Keratinocyte (primary cell): ENCODE measurements around the gene SNU13. TPM values are rescaled to one million over a fixed set of nuclear protein-coding genes. Genes with fewer than 3 reads are reported as not detected.

Experiments used
- DNase-seq: peaks from one replicate; pipeline ENCODE4 v3.0.0-alpha.2; 2011; ENCODE audit warnings: low read depth, missing footprints, low spot score
- FAIRE-seq: peaks from 2 replicates; lab custom pipeline; 2011; peaks lifted over from hg19 to GRCh38; lab: Jason Lieb, UNC
- H2AFZ ChIP-seq: 2 replicates; pipeline ENCODE4 v1.6.0; 2012; ENCODE audit warnings: low read length, control low read depth, inconsistent platforms; ENCODE audit not compliant: control insufficient read depth
- H3K27ac ChIP-seq: 2 replicates; pipeline ENCODE4 v1.5.1; 2011; ENCODE audit warnings: low read length; ENCODE audit not compliant: control insufficient read depth, insufficient read depth
- H3K27me3 ChIP-seq: 3 replicates; pipeline ENCODE4 v1.6.0; 2011; ENCODE audit warnings: low read length; ENCODE audit not compliant: control insufficient read depth, insufficient read depth; ENCODE audit errors: extremely low read depth
- H3K36me3 ChIP-seq, 2 experiments: 2 replicates in 1 of 2; 3 replicates in 1 of 2; pipeline ENCODE4 v1.5.1; 2011; ENCODE audit warnings: low read length in 2 of 2, mild to moderate bottlenecking in 1 of 2; ENCODE audit not compliant: control insufficient read depth in 2 of 2, insufficient read depth in 2 of 2; ENCODE audit errors: extremely low read depth in 1 of 2
- H3K4me1 ChIP-seq: 3 replicates; pipeline ENCODE4 v1.5.1; 2011; ENCODE audit warnings: low read length; ENCODE audit not compliant: control insufficient read depth, insufficient read depth; ENCODE audit errors: extremely low read depth
- H3K4me2 ChIP-seq: 3 replicates; pipeline ENCODE4 v1.6.0; 2011; ENCODE audit warnings: low read depth, low read length; ENCODE audit not compliant: control insufficient read depth, insufficient read depth; ENCODE audit errors: extremely low read depth
- H3K4me3 ChIP-seq, 3 experiments: fragments of 200-600 bp in 1 of 3; sonication (generic) in 1 of 3; 2 replicates in 2 of 3; 3 replicates in 1 of 3; pipeline ENCODE4 v1.5.1; 2011 to 2016; ENCODE audit warnings: low read length in 3 of 3, mild to moderate bottlenecking in 3 of 3, control low read depth in 2 of 3, inconsistent platforms in 1 of 3, low read depth in 1 of 3, mixed read lengths in 1 of 3, mixed run types in 1 of 3, moderate library complexity in 1 of 3; ENCODE audit not compliant: control insufficient read depth in 2 of 3, insufficient read depth in 2 of 3; ENCODE audit errors: extremely low read depth in 1 of 3
- H3K79me2 ChIP-seq: 2 replicates; pipeline ENCODE4 v1.6.0; 2012; ENCODE audit warnings: low read length; ENCODE audit not compliant: control insufficient read depth, insufficient read depth
- H3K9ac ChIP-seq: 3 replicates; pipeline ENCODE4 v1.6.0; 2011; ENCODE audit warnings: low read length; ENCODE audit not compliant: control insufficient read depth, insufficient read depth; ENCODE audit errors: extremely low read depth
- H3K9me1 ChIP-seq: 3 replicates; pipeline ENCODE4 v1.6.0; 2011; ENCODE audit warnings: low read length; ENCODE audit not compliant: control insufficient read depth, insufficient read depth; ENCODE audit errors: extremely low read depth
- H3K9me3 ChIP-seq: 2 replicates; pipeline ENCODE4 v1.5.1; 2012; ENCODE audit warnings: low read depth, low read length; ENCODE audit not compliant: control insufficient read depth
- H4K20me1 ChIP-seq: 3 replicates; pipeline ENCODE4 v1.6.0; 2011; ENCODE audit warnings: low read length; ENCODE audit not compliant: control insufficient read depth, insufficient read depth; ENCODE audit errors: extremely low read depth
- EZH2 ChIP-seq: IDR thresholded peaks from one replicate; pipeline ENCODE4 v1.6.1; 2012; ENCODE audit warnings: inconsistent platforms, mild to moderate bottlenecking, low read length, moderate library complexity
- dilution Hi-C: fragments of 300-500 bp; cut with MboI; formaldehyde crosslinking; loops from one replicate; pipeline ENCODE4 v1.7.0; 2020; ENCODE audit warnings: low sequenced_read_pairs; ENCODE audit not compliant: extremely low pct_ligation_motif_present
- polyA plus RNA-seq, 5 experiments: library from polyadenylated mRNA; depleted of rRNA in 3 of 5; stranded (reverse) in 3 of 5; stranded (forward) in 1 of 5; unstranded in 1 of 5; fragments of >200 nt; gene quantifications; 1 replicate in 1 of 5; 2 replicates in 3 of 5; 3 replicates in 1 of 5; pipeline versions ENCODE4 v1.2.1 to v1.2.3, GENCODE V29; 2011 to 2012; ENCODE audit warnings: missing spikeins in 2 of 5, low read depth in 1 of 5, low replicate concordance in 1 of 5
- TF ChIP-seq, protein P1 (sequence below), 3 experiments: IDR thresholded peaks in 1 of 3; conservative IDR thresholded peaks in 1 of 3; optimal IDR thresholded peaks in 1 of 3; 2 replicates in 2 of 3; 3 replicates in 1 of 3; pipeline versions ENCODE3 to v1.5.1; 2011; ENCODE audit warnings: low read length in 3 of 3, mild to moderate bottlenecking in 3 of 3, moderate library complexity in 2 of 3, control low read depth in 1 of 3, inconsistent platforms in 1 of 3; ENCODE audit not compliant: insufficient read depth in 2 of 3; ENCODE audit errors: extremely low read depth in 1 of 3

The SNU13 gene
- polyA plus RNA-seq, 1 donor (not counting 4 experiments of a cell fraction or from before 2014, with no cell fraction given): 230 TPM

DNA sequence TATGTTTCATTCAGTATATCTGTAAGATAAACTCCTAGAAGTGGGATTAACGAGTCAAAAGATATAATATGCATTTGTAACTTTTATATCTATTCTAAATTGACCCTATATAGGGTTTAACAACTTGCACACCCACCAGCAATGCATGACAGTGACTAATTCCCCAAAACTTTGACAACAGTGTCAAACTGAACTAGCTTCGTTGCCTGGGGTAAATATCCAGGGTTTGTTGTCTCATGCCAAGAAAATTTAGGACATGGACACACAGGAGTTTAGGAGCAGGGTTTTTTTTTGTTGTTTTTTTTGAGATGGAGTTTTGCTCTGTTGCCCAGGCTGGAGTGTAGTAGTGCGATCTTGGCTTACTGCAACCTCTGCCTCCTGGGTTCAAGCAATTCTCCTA, 5.1 kb downstream of the SNU13 start:
- Histone ChIP-seq H3K4me2 (peak overlapping the region; percentile 10), H3K4me1 (peaks cover 16% of the 10 kb centered on the region), H3K9me1 (no peaks in the 10 kb centered on the region), H3K9me3 (no peaks in the 10 kb centered on the region), H3K27me3 (no peaks in the 10 kb centered on the region), H3K36me3 (peaks cover 7 to 9% of the 10 kb centered on the region in 2 experiments), H2AFZ (no peak overlapping the region), H3K9ac (no peak overlapping the region), H3K79me2 (peaks cover 91% of the 10 kb centered on the region), H3K4me3 (no peak overlapping the region), H3K27ac (no peak overlapping the region), H4K20me1 (peaks cover 3% of the 10 kb centered on the region)
- no peak for TF ChIP-seq EZH2
- TF ChIP-seq, protein P1, sequence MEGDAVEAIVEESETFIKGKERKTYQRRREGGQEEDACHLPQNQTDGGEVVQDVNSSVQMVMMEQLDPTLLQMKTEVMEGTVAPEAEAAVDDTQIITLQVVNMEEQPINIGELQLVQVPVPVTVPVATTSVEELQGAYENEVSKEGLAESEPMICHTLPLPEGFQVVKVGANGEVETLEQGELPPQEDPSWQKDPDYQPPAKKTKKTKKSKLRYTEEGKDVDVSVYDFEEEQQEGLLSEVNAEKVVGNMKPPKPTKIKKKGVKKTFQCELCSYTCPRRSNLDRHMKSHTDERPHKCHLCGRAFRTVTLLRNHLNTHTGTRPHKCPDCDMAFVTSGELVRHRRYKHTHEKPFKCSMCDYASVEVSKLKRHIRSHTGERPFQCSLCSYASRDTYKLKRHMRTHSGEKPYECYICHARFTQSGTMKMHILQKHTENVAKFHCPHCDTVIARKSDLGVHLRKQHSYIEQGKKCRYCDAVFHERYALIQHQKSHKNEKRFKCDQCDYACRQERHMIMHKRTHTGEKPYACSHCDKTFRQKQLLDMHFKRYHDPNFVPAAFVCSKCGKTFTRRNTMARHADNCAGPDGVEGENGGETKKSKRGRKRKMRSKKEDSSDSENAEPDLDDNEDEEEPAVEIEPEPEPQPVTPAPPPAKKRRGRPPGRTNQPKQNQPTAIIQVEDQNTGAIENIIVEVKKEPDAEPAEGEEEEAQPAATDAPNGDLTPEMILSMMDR (optimal IDR thresholded peaks at IDR 0.05 in 1 of 3, IDR thresholded peaks at IDR 0.05 in 1 of 3, conservative IDR thresholded peaks at IDR 0.05 in 1 of 3; ENCODE audit: extremely low read depth in 1 of 3, insufficient read depth in 2 of 3, low read length in 3 of 3): no peak
- FAIRE-seq (no peak), DNase-seq (no peak)
- dilution Hi-C loops: no loop called here

DNA sequence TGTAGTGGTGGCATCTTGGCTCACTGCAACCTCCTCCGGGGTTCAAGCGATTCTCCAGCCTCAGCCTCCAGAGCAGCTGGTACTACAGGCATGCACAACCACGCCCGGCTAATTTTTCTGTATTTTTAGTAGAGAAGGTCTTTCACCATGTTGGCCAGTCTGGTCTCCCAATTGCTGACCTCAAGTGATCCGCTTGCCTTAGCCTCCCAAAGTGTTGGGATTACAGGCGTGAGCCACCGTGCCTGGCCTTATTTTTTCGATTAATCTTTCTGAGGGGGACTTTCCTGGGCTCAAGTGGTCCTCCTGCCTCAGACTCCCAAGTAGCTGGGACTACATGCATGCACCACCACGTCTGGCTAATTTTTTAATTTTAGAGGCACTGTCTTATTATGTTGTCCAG, 5.6 kb downstream of the SNU13 start:
- no peak for DNase-seq
- H3K27ac ChIP-seq: peak overlapping the region; percentile 84
- no peaks in the 10 kb centered on the region for H3K9me3 ChIP-seq
- H3K27me3 ChIP-seq: no peaks in the 10 kb centered on the region
- dilution Hi-C loops: no loop called here
- TF ChIP-seq EZH2: no peak
- peak overlapping the region; percentile 90 for H3K9ac ChIP-seq
- peaks cover 91% of the 10 kb centered on the region for H3K79me2 ChIP-seq
- H2AFZ ChIP-seq: no peak overlapping the region
- peaks cover 3% of the 10 kb centered on the region for H4K20me1 ChIP-seq
- peaks cover 16% of the 10 kb centered on the region for H3K4me1 ChIP-seq
- peak overlapping the region; percentile 64 for H3K4me2 ChIP-seq
- no peaks in the 10 kb centered on the region for H3K9me1 ChIP-seq
- peak overlapping the region in 2 of 3 experiments; percentile 48 to 63 for H3K4me3 ChIP-seq
- no peak for FAIRE-seq
- H3K36me3 ChIP-seq: peaks cover 13 to 14% of the 10 kb centered on the region in 2 experiments
